Measurements from ENCODE around the gene ST3GAL3. TPM values are rescaled to one million over a fixed set of nuclear protein-coding genes. Genes with fewer than 3 reads are reported as not detected.

Gene ST3GAL3
- total RNA-seq, 2 donors from 2014 or later: 15.5 to 20.6 TPM

DNA sequence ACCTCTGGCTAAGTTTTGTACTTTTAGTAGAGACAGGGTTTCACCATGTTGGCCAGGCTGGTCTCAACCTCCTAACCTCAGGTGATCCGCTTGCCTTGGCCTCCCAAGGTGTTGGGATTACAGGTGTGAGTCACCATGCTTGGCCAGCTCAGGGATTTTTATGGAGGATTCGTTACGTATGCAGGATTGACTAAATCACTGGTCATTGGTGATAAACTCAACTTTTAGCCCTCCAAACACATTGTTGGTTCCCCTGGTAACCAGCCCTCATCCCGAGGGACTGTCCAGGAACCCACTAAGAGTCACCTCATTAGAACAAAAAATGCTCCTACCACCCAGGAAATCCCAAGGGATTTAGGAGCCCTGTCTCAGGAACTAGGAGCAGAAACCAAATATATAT lies 40.4 kb downstream of the ST3GAL3 start:
- H3K27me3 ChIP-seq: no peaks in the 10 kb centered on the region
- DNase-seq (ENCODE audit: low spot score): no peak
- no peak overlapping the region for H3K27ac ChIP-seq
- H3K36me3 ChIP-seq: no peaks in the 10 kb centered on the region
- TF ChIP-seq CTCF (IDR thresholded peaks at IDR 0.05): no peak
- H3K9me3 ChIP-seq: no peaks in the 10 kb centered on the region
- no peak overlapping the region for H3K4me3 ChIP-seq
- H3K4me1 ChIP-seq: no peaks in the 10 kb centered on the region

- H3K9me3 ChIP-seq: no peaks in the 10 kb centered on the region
- TF ChIP-seq CTCF (IDR thresholded peaks at IDR 0.05): no peak
- no peak for DNase-seq (ENCODE audit: low spot score)
- H3K36me3 ChIP-seq: no peaks in the 10 kb centered on the region
- no peak overlapping the region for H3K27ac ChIP-seq
- no peak overlapping the region for H3K4me3 ChIP-seq
- no peaks in the 10 kb centered on the region for H3K27me3 ChIP-seq
- no peaks in the 10 kb centered on the region for H3K4me1 ChIP-seq
These were observed 42.7 kb downstream of the ST3GAL3 start for GRCh38 chr1:43750083-43750482.

GRCh38 chr1:43753422-43753821 lies 46.1 kb downstream of the ST3GAL3 start:
- no peak overlapping the region for H3K4me3 ChIP-seq
- no peaks in the 10 kb centered on the region for H3K4me1 ChIP-seq
- H3K27me3 ChIP-seq: no peaks in the 10 kb centered on the region
- no peak for DNase-seq (ENCODE audit: low spot score)
- TF ChIP-seq CTCF (IDR thresholded peaks at IDR 0.05): no peak
- H3K27ac ChIP-seq: no peak overlapping the region
- no peaks in the 10 kb centered on the region for H3K9me3 ChIP-seq
- H3K36me3 ChIP-seq: no peaks in the 10 kb centered on the region

- Histone ChIP-seq H3K27me3 (no peaks in the 10 kb centered on the region), H3K27ac (no peak overlapping the region), H3K4me1 (no peaks in the 10 kb centered on the region), H3K36me3 (no peaks in the 10 kb centered on the region), H3K4me3 (no peak overlapping the region), H3K9me3 (no peaks in the 10 kb centered on the region)
- TF ChIP-seq CTCF (IDR thresholded peaks at IDR 0.05): no peak
- no peak for DNase-seq (ENCODE audit: low spot score)
These were observed 47.6 kb downstream of the ST3GAL3 start for GRCh38 chr1:43754892-43755291.

GRCh38 chr1:43757343-43758053 lies 50.2 kb downstream of the ST3GAL3 start:
- Histone ChIP-seq H3K36me3 (no peaks in the 10 kb centered on the region), H3K27ac (no peak overlapping the region), H3K27me3 (no peaks in the 10 kb centered on the region), H3K4me3 (no peak overlapping the region), H3K4me1 (no peaks in the 10 kb centered on the region), H3K9me3 (no peaks in the 10 kb centered on the region)
- TF ChIP-seq CTCF (IDR thresholded peaks at IDR 0.05): no peak
- DNase-seq (ENCODE audit: low spot score): no peak

Measured in right atrium auricular region (tissue), 2 donors.